Measurements from ENCODE around the gene LOXHD1.

DNA sequence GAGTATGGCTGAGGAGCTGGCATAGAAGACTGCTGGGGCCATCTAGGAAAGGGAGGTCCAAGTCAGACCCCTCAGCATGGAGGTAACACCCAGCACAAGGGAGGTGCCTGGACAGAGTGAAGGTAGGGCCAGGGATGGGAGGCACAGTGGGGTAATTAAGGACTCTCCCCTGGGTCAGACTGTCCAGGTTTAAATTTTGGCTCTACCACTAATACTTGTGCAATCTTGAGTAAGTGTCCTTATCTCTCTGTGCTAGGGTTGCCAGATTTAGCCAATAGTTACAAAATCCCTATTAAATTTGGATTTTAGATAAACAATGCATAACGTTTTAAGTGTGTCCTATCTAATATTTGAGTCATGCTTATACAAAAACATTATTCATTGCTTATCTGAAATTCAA lies 109.5 kb downstream of the LOXHD1 start:
- TF ChIP-seq, protein P1, sequence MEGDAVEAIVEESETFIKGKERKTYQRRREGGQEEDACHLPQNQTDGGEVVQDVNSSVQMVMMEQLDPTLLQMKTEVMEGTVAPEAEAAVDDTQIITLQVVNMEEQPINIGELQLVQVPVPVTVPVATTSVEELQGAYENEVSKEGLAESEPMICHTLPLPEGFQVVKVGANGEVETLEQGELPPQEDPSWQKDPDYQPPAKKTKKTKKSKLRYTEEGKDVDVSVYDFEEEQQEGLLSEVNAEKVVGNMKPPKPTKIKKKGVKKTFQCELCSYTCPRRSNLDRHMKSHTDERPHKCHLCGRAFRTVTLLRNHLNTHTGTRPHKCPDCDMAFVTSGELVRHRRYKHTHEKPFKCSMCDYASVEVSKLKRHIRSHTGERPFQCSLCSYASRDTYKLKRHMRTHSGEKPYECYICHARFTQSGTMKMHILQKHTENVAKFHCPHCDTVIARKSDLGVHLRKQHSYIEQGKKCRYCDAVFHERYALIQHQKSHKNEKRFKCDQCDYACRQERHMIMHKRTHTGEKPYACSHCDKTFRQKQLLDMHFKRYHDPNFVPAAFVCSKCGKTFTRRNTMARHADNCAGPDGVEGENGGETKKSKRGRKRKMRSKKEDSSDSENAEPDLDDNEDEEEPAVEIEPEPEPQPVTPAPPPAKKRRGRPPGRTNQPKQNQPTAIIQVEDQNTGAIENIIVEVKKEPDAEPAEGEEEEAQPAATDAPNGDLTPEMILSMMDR (IDR thresholded peaks at IDR 0.05) = no peak
- TF ChIP-seq POLR2AphosphoS5 (IDR thresholded peaks at IDR 0.05) (no peak), POLR2A (IDR thresholded peaks at IDR 0.05; ENCODE audit: low read depth) (no peak)
